ENCODE results near the gene COLEC11.
"Not testable (repeated sequence)": the region's sequence is repeated elsewhere in the genome, so short reads cannot be mapped to it uniquely, and the experiment has no call there.

COLEC11 gene

GRCh38 chr2:3594493-3595281 lies at the start of gene COLEC11:
Gene COLEC11, plus strand, starts transcription at chr2:3595112. Its CDS starts 9,229 bp downstream, at chr2:3604341.
- H3K4me3 ChIP-seq (ENCODE audit: low read length): no peak within 1 kb of the TSS
- no peak for TF ChIP-seq ZNF274 (IDR thresholded peaks at IDR 0.05; ENCODE audit: low read depth, low read length)

- TF ChIP-seq ZNF274 (IDR thresholded peaks at IDR 0.05; ENCODE audit: low read depth, low read length): no peak
Measured at GRCh38 chr2:3545788-3546478, 49.0 kb upstream of the COLEC11 start.

GRCh38 chr2:3547915-3548314 lies 47.0 kb upstream of the COLEC11 start:
- H3K4me3 ChIP-seq (ENCODE audit: low read length): no peak overlapping the region
- no peak for TF ChIP-seq ZNF274 (IDR thresholded peaks at IDR 0.05; ENCODE audit: low read depth, low read length)

More at GRCh38 chr2:3545788-3546478, 49.0 kb upstream of the COLEC11 start:
- H3K4me3 ChIP-seq (ENCODE audit: low read length): no peak overlapping the region

GRCh38 chr2:3553946-3554345 lies 41.0 kb upstream of the COLEC11 start:
- H3K4me3 ChIP-seq (ENCODE audit: low read length): no peak overlapping the region
- no peak for TF ChIP-seq ZNF274 (IDR thresholded peaks at IDR 0.05; ENCODE audit: low read depth, low read length)

- no peak for TF ChIP-seq ZNF274 (IDR thresholded peaks at IDR 0.05; ENCODE audit: low read depth, low read length)
- peak overlapping the region; percentile 99 for H3K4me3 ChIP-seq (ENCODE audit: low read length)
Measured at GRCh38 chr2:3557639-3558204, 37.2 kb upstream of the COLEC11 start.

GRCh38 chr2:3558205-3559014 lies 36.5 kb upstream of the COLEC11 start, which contains the start of gene RNASEH1:
Gene RNASEH1, minus strand, starts transcription at chr2:3558333. Its CDS starts 73 bp downstream, at chr2:3558260.
- peak within 1 kb of the TSS; percentile 99 for H3K4me3 ChIP-seq (ENCODE audit: low read length)
- no peak for TF ChIP-seq ZNF274 (IDR thresholded peaks at IDR 0.05; ENCODE audit: low read depth, low read length)

GRCh38 chr2:3563521-3563976 lies 31.4 kb upstream of the COLEC11 start:
- peak overlapping the region; percentile 23; the same call in 1 of the 2 replicates for H3K4me3 ChIP-seq (ENCODE audit: low read length)

GRCh38 chr2:3565117-3565516 lies 29.8 kb upstream of the COLEC11 start:
- H3K4me3 ChIP-seq (ENCODE audit: low read length): no peak overlapping the region
- no peak for TF ChIP-seq ZNF274 (IDR thresholded peaks at IDR 0.05; ENCODE audit: low read depth, low read length)

More at GRCh38 chr2:3563521-3563976, 31.4 kb upstream of the COLEC11 start:
- TF ChIP-seq ZNF274 (IDR thresholded peaks at IDR 0.05; ENCODE audit: low read depth, low read length): no peak

- H3K4me3 ChIP-seq (ENCODE audit: low read length): no peak overlapping the region
- no peak for TF ChIP-seq ZNF274 (IDR thresholded peaks at IDR 0.05; ENCODE audit: low read depth, low read length)
Measured at GRCh38 chr2:3566806-3567205, 28.1 kb upstream of the COLEC11 start.

- not testable (repeated sequence) for H3K4me3 ChIP-seq (ENCODE audit: low read length)
Measured at GRCh38 chr2:3569656-3570055, 25.3 kb upstream of the COLEC11 start.

- H3K4me3 ChIP-seq (ENCODE audit: low read length): no peak overlapping the region
- TF ChIP-seq ZNF274 (IDR thresholded peaks at IDR 0.05; ENCODE audit: low read depth, low read length): no peak
Measured at GRCh38 chr2:3571284-3571683, 23.6 kb upstream of the COLEC11 start.

GRCh38 chr2:3572620-3573019 lies 22.3 kb upstream of the COLEC11 start:
- H3K4me3 ChIP-seq (ENCODE audit: low read length): no peak overlapping the region
- no peak for TF ChIP-seq ZNF274 (IDR thresholded peaks at IDR 0.05; ENCODE audit: low read depth, low read length)

- peak overlapping the region; percentile 76; the same call in 1 of the 2 replicates for H3K4me3 ChIP-seq (ENCODE audit: low read length)
Measured at GRCh38 chr2:3574155-3574554, 20.8 kb upstream of the COLEC11 start.

More at GRCh38 chr2:3574155-3574554, 20.8 kb upstream of the COLEC11 start:
- no peak for TF ChIP-seq ZNF274 (IDR thresholded peaks at IDR 0.05; ENCODE audit: low read depth, low read length)
